GM21737 (cell line): Measurements from ENCODE around the gene SDF4.

Experiments used
- ATAC-seq: cut with Tn5 transposase; IDR thresholded peaks from one replicate; pipeline ENCODE4 v1.9.1; 2021; ENCODE audit warnings: mild to moderate bottlenecking, moderate library complexity; ENCODE audit not compliant: unreplicated experiment

The SDF4 gene

DNA sequence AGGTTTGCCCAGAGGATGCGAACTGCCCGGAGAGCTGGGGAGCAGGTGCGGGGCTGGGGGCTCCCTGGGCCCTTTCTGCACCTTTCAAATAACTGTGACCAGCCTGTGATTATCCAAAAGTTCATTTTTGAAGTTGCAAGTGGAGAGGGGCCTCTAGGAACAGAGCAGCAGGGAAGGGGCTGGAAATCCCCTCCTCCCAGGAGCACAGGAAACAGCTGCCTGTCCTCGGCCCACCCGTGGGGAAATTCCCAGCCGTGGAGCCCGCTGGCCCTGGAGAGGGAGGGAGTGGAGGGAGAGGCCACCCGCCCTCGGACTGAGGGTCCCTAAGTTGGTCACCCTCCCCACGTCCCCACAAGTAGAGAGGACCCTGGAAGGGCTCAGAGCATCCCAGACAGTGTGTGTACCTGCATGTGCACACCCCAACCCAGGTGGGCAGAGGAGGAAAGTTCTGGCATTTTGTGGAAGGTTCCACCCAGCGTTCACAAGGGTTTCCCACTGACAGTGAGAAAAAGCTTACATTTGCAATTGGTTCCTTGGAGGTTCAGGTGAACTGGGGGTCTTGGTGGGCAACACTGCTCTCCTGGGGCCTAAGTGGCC lies 16.6 kb downstream of the SDF4 start:
- ATAC-seq = no peak

DNA sequence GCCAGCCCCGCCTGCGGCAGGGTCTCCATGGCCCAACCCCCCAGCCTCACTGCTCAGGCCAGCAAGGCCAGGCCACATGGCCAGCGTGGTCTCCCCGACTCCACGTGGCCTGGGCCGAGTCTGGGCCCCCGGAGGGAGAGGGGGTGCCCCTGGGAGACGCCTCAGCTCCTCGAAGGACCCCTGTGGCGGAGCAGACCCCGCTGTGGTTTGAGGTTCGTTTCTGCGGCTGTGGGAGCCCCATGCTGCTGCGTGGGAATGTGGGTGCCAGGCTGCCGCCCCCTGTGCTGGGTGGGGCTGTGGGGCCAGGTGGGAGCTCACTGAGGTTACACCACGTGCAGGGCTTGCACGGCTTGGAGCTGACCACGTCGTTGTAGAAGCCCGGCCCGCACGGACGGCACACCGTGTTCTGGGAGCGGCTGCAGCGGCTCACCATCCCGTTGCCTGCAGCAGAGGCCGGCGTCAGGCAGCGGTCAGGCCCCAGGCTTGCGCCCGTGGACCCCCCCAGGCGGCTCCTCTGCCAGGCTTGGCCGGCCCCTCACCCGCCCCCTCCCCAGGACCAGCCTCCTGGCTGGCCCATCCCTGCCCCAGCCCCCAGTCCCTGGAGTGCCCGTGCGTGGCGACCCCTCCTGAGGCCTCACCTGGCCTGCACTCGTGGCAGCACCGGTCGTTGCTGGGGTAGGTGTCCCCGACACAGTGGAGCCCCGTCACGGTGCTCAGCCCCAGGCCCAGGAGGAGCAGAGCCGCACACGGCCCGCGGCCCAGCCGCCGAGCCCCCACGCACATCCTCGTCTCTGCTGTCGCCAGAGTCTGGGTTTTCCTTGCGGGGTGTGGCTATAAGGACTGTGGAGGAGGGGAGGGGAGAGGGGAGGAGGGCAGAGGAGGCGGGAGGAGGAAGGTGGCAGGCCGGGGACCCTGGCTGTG lies 18.2 kb downstream of the SDF4 start, which contains the start of gene TNFRSF4:
Gene TNFRSF4, minus strand, starts transcription at position 809 of the 921 bp plus-strand sequence. Its CDS starts 26 bp downstream, at position 783.
- no peak for ATAC-seq

DNA sequence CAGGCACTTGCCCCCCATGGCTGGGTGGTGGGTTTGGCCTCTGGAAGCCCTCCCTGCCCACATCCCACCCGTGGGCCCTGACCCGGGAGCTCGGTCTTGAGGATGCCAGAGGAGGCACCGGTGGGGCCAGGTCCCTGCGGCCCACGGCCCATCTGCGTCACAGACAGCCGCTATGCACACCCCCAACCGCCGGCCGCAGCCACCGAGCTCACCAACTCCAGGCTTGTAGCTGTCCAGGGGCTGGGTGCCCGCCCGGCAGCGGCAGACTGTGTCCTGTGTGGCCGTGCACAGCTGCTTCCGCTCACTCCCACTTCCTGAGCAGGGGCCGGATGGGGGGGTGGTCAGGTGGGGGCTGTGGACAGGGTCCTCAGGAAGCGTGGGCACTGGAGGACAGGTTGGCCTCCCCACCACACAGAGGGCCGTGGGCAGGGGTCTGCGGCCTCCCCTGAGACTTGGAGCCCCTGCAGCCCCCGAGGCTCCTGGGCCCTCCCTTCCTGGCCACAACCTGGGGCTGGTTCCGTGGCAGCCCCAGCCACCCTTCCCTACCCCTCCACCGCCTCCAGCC lies 18.9 kb downstream of the SDF4 start:
- ATAC-seq = no peak

DNA sequence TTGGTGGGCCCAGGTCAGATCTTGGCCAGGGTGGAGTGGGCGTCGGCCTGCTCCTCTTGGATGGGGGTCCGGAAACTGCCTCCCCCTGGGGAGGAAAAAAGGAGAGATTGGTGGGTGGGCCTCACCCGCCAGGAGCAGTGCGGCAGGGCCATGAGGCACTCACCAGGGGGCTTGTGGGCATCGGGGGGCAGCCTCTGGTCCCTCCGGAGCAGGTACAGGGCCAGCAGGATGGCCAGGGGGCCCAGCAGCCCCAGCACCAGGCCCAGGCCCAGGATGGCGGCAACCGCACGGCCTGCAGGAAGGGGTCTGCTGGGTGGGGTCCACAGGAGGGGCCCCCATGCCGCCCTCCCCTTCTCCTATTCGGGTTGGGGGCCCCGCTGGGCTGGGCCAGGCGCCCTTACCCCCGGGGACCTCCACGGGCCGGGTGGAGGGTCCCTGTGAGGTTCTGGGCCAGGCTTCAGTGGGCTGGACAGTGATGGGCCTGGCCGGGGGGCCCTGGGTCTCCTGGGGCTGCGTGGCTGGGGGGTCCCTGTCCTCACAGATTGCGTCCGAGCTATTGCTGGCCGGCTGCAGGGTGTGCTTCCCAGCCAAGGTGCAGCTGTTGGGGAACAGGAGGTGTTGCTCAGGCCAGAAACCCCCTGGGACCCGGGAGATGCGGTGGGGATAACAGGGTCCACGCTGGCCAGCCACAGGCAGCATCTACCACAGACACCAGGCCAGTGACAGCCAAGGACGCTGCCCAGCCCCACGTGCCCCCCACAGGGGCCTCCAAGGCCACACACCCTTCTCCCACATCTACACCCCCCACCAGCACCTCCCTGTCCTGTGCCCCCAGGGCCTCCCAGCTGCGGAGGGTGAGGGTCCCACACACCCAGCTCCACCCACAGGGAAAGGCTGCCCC lies 20.0 kb downstream of the SDF4 start:
- no peak for ATAC-seq

DNA sequence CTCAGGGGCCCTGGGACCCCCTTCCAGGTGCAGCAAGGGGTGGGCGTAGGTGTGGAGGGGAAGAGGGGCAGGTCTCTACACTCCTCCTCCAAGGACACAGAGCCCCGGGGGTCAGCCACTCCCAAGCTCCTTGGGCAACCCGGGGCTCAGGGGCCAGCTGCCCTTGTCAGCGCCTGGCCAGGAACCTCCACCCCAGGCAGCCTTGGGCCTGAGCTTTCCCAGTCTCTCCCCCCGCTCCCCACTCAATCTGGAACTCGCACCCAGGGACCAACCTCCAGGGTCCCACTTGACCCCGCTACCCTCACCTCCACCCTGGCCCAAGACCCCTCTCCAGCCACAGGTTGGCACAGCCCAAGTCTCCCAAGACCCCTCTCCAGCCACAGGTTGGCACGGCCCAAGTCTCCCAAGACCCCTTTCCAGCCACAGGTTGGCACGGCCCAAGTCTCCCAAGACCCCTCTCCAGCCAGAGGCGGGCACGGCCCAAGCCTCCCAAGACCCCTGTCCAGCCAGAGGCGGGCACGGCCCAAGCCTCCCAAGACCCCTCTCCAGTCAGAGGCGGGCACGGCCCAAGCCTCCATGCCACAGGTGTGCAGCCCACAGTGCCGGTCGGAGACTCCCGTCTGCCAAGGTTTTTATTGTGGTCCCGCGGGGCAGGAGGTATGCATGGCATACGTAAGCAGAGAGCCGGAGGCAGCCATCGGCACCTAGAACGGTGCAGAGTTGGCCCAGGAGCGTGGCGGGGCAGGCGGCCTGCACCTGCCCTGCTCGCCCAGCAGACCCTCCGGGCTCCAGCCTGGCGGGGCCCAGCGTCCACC lies 20.9 kb downstream of the SDF4 start:
- no peak for ATAC-seq

DNA sequence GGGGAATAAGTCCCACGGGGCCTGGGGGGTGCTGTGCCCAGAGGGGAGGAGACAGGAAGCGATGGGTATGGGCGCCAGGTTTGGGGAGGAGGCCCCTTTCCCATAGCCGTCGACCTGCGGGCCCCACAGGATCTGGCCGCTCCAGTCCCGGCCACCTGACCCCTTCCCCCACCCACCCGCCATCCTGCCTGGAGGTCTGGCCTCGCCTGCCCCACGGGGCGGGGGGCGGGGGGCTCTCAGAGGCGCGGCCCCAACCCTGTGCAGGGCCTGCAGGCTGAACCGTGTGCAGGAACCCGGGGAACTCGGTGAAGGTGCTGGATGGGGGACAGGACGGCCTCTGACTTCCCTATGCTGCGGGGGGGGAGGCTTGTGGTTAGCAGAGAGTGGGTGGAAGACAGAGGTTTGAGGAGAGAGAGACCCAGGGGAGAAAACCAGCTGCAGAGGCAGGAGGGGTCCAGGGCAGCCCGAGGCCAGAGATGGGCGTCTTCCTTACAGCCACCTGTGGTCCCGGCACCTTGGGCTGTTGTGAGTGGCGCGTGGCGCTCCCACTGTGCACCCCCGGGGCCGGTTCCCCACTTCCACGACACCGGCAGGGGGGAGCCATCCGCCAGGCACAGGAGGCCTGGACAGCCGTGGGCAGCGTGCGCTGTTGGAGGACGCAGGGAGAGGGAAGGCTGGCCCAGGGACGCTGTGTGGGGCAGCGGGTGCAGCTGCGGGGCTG lies 22.9 kb downstream of the SDF4 start:
- ATAC-seq = no peak

DNA sequence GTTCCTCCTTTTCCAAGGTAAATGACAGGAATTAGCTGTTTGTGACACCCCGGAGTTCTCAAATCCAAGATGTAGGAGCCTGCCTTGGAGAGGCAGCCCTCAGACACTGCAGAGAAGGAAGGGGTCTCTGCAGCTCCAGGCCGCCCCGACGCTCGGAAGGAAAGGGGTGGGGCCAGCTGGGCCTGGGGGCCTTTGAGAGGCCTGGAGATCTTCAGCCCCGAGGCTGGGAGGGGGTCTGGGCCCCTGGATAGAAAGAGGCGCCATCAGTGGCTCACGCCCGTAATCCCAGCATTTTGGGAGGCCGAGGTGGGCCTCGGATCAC lies 24.3 kb downstream of the SDF4 start:
- no peak for ATAC-seq

DNA sequence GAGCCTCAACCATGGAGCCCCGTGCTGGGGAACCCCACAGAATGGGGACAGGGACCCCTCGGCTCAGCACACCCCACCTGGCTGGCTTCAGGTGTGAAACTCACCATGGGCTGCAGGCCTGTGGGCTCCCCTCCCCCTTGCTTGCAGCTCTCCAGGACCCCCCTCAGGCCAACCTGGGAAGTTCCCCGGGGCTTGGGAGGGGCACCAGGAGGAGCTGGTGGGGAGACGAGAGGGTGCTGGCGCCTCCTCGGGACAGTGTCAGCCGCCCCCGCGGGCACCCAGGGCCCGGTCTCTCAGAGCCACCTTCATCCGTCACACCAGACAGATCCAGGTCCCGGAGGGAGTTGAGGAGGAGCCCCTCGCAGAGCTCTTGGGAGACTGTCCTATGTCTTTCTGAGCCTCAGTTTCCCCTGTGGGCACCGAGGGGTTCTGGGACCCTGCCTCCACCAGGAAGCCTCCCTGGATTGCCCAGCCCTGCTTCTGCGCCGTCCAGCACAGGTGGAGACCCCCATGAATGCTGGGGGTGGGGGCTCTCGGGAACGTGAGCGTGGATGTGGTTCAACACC lies 24.8 kb downstream of the SDF4 start:
- ATAC-seq = no peak

DNA sequence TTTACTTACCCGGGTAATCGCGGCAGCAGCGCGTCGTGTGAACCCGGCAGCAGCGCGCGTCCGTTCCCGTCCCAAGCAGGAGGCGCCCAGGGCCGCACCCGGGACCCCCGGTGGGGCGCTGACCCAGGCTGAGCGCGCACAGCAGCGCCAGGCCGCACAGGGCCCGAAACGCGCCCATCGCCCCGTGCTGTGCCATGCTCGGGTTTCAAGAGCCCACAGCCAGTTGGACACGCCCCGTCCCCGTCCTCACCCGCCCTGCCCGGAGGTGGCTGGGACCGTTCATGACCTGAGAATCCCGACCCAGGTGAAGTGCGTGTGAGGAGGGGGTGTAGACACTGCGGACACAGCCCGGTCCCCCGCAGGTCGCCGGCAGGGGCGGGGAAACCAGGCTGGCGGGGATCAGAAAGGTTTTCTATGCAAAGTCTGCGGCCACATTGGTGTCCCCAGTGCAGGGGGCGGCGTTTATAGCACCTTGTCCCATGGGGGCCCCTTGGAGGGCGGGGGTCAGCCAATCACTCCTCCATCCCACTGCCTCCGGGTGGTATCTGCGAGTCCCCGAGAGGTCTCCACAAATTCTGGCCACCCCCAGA lies 25.3 kb downstream of the SDF4 start, which contains the start of gene TNFRSF18:
Gene TNFRSF18, minus strand, starts transcription at position 217 of the 590 bp plus-strand sequence. Its CDS starts 21 bp downstream, at position 196.
- ATAC-seq = no peak

DNA sequence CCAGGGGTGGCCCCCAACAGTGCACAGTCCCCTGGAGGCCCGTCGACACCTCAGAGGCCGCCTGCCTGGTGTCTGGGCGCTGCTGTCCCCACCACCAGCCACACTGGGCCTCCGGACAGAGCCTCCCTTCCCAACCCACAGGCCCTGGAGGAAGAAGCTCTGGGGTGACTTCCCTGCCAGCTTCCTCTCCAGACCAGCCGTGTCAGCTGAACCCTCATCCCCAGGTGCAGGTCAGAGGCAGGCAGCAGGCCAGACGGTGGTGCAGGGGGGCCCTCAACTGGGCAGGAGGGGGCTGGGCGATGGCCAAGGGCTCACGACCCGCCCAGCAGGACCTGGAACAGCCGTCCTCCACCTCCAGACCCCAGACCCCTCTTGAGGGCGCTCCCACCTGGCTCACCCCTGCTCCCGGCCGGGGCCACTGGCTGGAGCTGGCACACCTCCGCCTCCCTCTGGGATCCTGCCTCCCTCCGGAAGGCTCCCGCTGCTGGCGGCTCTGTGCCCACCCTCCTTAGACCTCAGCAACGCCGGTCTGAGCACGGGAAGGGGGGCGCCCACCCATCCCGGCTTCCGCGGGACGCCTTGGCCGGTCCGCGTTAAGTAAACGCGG lies 25.9 kb downstream of the SDF4 start:
- ATAC-seq = no peak

DNA sequence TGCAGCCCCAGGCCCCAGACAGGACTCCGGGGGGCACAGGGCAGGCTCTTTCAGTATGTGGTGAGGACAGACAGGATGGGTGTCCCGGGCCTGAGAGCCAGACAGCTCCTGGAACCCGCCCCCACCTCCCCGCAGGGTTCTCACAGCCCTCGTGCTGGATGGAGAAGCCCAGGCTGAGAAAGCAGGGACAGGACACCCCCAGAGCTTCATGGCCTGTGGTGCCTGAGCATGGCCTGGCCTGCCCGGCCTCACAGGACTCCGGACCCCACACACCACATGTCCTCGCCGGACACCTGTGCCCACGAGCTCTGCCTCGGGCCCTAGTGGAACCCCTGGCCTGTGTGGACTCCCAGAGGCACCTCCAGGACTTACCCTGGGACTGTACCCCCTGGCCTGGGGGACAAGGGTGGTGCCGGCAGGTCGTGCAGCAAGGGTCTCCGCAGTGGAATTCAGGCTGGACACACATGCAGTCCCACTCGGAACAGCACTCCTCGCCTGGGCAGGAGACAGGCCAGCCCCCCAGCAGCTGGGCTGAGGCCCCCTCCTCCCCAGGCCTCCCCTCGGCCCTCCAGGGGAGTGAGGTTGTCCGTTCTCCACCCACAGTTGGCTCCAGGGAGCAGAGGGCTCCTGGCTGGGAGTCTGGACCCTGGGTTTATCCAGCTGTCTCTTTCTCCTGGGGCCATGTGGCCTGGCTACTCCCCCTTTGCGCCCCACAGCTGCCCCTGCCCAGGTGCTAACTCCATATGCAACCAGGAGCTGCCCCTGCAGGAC lies 26.6 kb downstream of the SDF4 start:
- no peak for ATAC-seq

DNA sequence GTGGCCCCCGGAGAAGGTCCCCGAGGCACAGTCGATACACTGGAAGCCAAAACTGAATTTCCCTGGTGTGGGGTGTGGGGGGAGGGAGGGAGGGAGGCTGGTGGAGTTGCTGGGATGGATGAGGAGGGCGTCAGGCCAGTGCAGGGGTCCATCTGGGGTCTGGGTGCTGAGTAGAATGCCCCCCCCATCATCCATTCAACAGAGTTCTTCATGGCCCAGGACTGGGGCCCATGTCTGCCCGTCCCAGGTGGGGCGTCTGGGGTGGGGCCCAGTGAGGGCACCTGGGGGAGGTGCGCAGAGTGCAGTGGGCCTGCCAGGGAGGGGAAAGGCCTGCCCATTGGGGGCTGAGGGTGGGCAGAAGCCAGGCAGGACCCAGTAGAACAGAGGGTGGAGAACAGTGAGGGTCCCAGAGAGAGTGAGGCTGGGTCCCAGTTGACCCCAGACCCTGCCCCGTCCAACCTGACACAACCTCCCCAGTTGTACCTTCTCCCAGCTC lies 27.3 kb downstream of the SDF4 start:
- no peak for ATAC-seq

DNA sequence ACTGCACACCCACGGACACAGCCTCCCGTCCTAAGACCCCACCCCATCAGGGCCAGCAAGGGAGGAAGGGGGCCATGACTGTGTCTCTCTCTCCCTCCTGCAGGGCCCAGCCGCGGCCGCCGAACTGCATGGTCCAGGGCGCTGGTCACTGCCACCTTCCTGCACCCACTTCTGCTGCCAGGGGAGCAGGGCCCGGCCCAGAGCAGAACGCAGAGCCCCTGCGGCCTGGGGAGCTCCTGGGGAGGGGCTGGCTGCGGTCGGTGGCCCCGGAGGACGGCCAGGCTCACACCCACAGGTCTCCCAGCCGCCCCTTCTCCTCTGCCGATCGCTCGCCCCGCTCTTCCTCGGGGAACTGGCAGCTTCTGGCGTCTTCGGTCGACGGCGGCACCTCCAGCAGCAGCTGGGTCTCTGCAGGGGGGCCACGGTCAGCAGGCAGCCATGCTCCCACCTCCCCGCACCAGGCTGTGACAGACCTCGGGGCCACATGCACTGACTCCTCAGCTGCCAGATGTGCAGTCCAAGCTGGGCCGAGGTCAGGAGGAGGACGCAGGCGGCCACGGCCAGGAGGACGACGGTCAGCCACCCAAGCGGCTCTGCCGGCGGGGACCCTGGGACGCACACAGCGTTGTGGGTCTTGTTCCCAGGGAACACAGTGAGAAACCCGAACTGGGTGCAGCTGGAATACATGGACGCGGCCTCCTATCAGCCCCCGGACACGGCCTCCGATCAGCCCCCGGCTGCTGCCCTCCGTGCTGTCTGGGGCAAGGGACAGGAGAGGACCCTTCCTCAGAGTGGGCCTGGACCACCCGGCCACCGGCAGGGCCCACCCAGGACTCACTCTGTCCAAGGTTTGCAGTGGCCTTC lies 28.0 kb downstream of the SDF4 start:
- no peak for ATAC-seq

DNA sequence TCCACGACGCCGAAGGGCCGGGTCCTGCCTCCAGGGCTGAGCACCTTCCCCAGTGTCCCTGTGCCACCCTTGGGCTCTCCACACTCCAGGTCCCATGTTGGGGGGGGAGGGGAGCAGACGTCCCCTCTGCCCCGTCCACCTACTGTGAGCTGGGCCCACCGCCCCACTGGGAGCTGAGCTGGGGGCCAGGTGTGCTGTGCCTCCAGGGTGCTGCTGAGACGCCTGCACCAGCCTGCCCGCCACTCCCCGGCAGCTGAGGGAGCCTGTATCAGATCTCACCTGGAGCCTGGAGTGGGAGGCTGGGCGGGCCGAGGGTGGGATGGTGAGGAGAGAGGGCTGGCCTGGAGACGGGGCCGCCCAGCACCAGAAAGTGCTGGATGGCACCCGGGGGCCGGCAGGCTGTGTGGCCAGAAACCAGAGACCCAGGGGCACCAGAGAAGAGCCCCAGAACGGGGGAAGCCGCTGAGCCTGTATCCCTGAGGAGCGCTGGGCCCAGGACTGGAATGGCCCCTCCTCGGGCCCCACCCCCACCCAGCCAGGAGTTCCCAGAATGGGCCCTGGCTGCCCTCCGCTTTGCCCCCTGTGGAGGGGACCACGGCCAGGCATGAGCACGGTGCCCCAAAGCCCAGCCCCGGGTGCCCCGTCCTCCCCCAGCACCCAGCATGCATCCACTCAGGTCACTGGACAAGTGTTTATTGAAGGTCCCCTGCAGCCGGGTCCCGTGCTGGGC lies 28.8 kb downstream of the SDF4 start:
- ATAC-seq = no peak

DNA sequence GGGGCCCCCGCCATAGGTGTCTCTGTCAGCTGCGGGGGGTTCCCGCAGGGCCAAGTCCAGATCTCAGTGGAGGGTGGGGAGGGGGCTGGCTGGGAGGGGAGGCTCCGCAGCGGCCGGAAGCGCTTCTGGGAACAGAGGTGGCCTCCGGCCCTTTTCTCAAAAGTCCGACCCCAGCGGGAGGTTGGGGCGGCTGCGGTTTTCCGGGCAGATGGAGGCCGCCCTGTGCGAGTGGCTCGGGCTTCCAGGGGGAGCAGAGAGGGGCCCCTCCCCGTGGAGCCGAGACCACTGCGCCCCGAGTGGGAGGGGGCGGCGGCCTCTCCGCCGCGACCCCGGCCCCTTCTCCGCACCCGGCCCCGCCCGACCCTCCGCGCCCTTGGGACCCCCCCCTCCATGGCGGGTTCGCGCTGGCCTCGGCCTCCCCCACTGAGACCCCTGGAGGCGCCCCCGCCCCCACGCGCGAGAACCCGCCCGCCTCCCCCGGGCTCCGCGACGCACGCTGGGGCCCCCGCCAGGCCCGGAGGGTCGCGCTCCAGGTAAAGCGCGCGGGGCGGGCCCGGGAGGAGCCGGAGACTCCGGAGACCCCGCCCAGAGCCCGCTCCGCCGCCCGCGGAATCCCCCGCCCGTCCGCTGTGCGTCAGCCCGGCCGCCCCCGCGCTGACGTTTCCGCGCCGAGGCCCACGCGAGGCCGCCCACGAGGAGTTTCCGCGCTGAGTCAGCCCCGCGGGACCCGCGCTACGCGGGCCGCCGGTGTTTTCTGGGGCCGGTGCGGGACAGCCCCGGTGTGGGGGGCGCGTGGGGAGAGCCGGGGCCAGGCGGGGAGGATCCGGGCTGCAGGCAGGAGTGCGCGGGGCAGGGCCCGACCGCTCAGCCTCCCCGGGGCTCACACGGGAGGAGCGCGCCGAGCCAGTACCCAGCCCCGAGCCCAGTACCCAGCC lies 30.7 kb downstream of the SDF4 start:
- ATAC-seq = peak; percentile 38
